HEK293 (cell line): ENCODE results near the gene PRR15L.

Source experiments
- CTCF ChIA-PET: fragments of 350-600 bp; formaldehyde crosslinking; extraction: SDS; loops from one replicate; lab custom pipeline; 2021; ENCODE audit warnings: antibody characterized with exemption; lab: Yijun Ruan, JAX
- POLR2A ChIA-PET: fragments of 300-600 bp; formaldehyde crosslinking; extraction: SDS; loops from one replicate; lab custom pipeline; 2020; ENCODE audit warnings: antibody characterized with exemption, inconsistent platforms; lab: Yijun Ruan, JAX
- H3K27ac ChIP-seq: fragments of 200-500 bp; sonication (Bioruptor generic); 2 replicates; pipeline ENCODE4 v1.5.1; 2014; ENCODE audit warnings: low read depth, low read length, control low read depth, inconsistent platforms; ENCODE audit errors: extremely low read depth
- H3K36me3 ChIP-seq, 2 experiments: fragments of 200-500 bp in 1 of 2; sonication (Bioruptor generic) in 1 of 2; 1 replicate in 1 of 2; 2 replicates in 1 of 2; pipeline ENCODE4 v1.5.1; 2014 to 2017; ENCODE audit warnings: inconsistent platforms in 2 of 2, low read length in 2 of 2; ENCODE audit not compliant: control insufficient read depth in 2 of 2, insufficient read depth in 1 of 2
- H3K4me1 ChIP-seq: fragments of 200-500 bp; sonication (Bioruptor generic); 2 replicates; pipeline ENCODE4 v1.5.1; 2014; ENCODE audit warnings: mild to moderate bottlenecking, low read length, inconsistent platforms; ENCODE audit not compliant: control insufficient read depth, insufficient read depth
- H3K4me3 ChIP-seq: 2 replicates; pipeline ENCODE4 v1.5.1; 2011; ENCODE audit warnings: low read depth, mild to moderate bottlenecking, control low read depth, low read length, moderate library complexity
- H3K9me3 ChIP-seq: fragments of 200-500 bp; sonication (Bioruptor generic); 2 replicates; pipeline ENCODE4 v1.5.1; 2014; ENCODE audit warnings: low read depth, low read length, inconsistent platforms; ENCODE audit not compliant: control insufficient read depth, insufficient read depth
- FEZF1 ChIP-seq: fragments of 450-650 bp; formaldehyde crosslinking; IDR thresholded peaks from 2 replicates; pipeline ENCODE4 v1.5.1; 2016; ENCODE audit warnings: missing biosample characterization, missing genetic modification characterization
- PRDM1 ChIP-seq: fragments of 450-650 bp; formaldehyde crosslinking; IDR thresholded peaks from 2 replicates; pipeline ENCODE4; 2016; ENCODE audit warnings: missing biosample characterization, missing genetic modification characterization
- PRDM10 ChIP-seq: fragments of 450-650 bp; formaldehyde crosslinking; IDR thresholded peaks from 2 replicates; pipeline ENCODE4 v1.5.1; 2016; ENCODE audit warnings: missing biosample characterization, missing genetic modification characterization
- REPIN1 ChIP-seq: fragments of 450-650 bp; formaldehyde crosslinking; IDR thresholded peaks from 2 replicates; pipeline ENCODE4 v1.5.1; 2017; ENCODE audit warnings: missing biosample characterization, missing genetic modification characterization, low read depth
- ZBTB17 ChIP-seq: fragments of 450-650 bp; formaldehyde crosslinking; IDR thresholded peaks from 2 replicates; pipeline ENCODE4 v1.5.1; 2016; ENCODE audit warnings: missing biosample characterization, missing genetic modification characterization
- ZIC2 ChIP-seq: fragments of 450-650 bp; formaldehyde crosslinking; IDR thresholded peaks from 2 replicates; pipeline ENCODE4 v1.5.1; 2016; ENCODE audit warnings: missing biosample characterization, missing genetic modification characterization
- ZNF138 ChIP-seq: fragments of 450-650 bp; formaldehyde crosslinking; IDR thresholded peaks from 2 replicates; pipeline ENCODE4 v1.5.1; 2016; ENCODE audit warnings: missing biosample characterization, missing genetic modification characterization, borderline replicate concordance
- ZNF302 ChIP-seq: fragments of 450-650 bp; formaldehyde crosslinking; IDR thresholded peaks from 2 replicates; pipeline ENCODE4 v1.5.1; 2016; ENCODE audit warnings: missing biosample characterization, missing genetic modification characterization, low read depth
- ZNF341 ChIP-seq: fragments of 450-650 bp; formaldehyde crosslinking; IDR thresholded peaks from 2 replicates; pipeline ENCODE4; 2016; ENCODE audit warnings: low read depth, missing biosample characterization, missing genetic modification characterization
- ZNF398 ChIP-seq: fragments of 450-650 bp; formaldehyde crosslinking; IDR thresholded peaks from 2 replicates; pipeline ENCODE4 v1.5.1; 2017; ENCODE audit warnings: missing biosample characterization, missing genetic modification characterization

Gene PRR15L

DNA sequence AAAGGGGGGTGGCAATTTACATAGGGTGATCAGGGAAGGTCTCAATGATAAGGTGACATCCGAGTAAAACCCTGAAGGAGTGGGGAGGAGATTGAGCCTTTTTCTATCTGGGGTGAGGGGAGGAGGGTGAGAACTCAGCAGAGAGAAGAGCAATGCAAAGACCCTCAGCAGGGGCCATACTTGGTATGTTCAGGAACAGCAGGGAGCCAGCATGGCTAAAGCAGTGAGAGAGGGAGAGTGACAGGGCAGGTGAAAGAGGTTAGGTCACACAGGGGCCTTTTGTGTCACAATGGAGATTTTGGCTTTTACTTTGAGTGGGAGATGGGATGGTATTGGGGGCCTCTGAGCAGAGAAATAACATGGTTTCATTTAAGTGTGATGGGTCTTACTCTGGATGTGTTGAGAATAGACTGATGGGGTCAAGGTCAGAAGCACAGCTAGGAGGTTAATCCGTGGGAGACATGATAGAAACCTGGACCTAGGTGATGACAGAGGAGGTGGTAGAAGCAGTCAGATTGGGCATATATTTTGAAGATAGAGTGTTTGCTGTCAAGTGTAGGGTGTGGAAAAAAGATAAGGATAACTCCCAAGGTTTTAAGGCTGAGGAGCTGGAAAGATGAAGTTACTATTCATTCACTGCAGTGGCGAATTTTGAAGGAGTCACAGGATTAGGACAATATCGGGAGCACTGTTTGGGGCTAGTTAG, 55.5 kb downstream of the PRR15L start:
- Histone ChIP-seq H3K4me1 (peaks cover under 1% of the 10 kb centered on the region; the same call in 1 of the 2 replicates), H3K9me3 (no peaks in the 10 kb centered on the region), H3K27ac (peak overlapping the region; percentile 29; the same call in 1 of the 2 replicates), H3K4me3 (no peak overlapping the region)
- POLR2A ChIA-PET, result interaction anchor here (0.5 kb wide), 1 partner anchor 24 kb away, joined by 4 read pairs; no protein-coding TSS in a partner anchor
- peak; percentile 29; the same call in 1 of the 2 replicates for TF ChIP-seq FEZF1 (tag by site-specific recombination)
- TF ChIP-seq ZIC2 (tag by site-specific recombination), result peak; percentile 85
- no peak for TF ChIP-seq ZNF302
- peak; percentile 67 for TF ChIP-seq ZNF341 (tag by site-specific recombination)
- TF ChIP-seq REPIN1, result no peak
- no peak for TF ChIP-seq ZBTB17 (tag by site-specific recombination)
- peak; percentile 44; the same call in 1 of the 2 replicates for TF ChIP-seq PRDM1 (tag by site-specific recombination)
- no peak for TF ChIP-seq ZNF138
- TF ChIP-seq ZNF398 (tag by site-specific recombination), result no peak
- TF ChIP-seq PRDM10 (tag by site-specific recombination), result peak; percentile 80
- TF ChIP-seq, all 188 proteins: peak for 5
- CTCF ChIA-PET, result interaction anchor here (0.6 to 3.9 kb wide), 5 partner anchors 44 to 116 kb away, joined by 3 to 11 read pairs (median 5); partner anchors contain the start of gene SCRN2
- H3K36me3 ChIP-seq, result peaks cover 0 to 27% of the 10 kb centered on the region in 2 experiments; a peak in 2 of 3 replicates
